ENCODE data around the gene OR4C16. TPM values are rescaled to one million over a fixed set of nuclear protein-coding genes. Genes with fewer than 3 reads are reported as not detected.

The OR4C16 gene
- total RNA-seq (2021; ENCODE audit: unreplicated experiment) (not detected), Bru-seq, nascent RNA (not detected), BruChase-seq, experiment 1, labeled RNA remaining after a 6-hour chase (not detected), BruChase-seq, experiment 2, labeled RNA remaining after a 2-hour chase (not detected)
- not detected in 2 replicates for polyA plus RNA-seq (2012)
- long read RNA-seq, result 0 reads

- Histone ChIP-seq H3K9me3 (ENCODE audit: control insufficient read depth in 1 of 2, insufficient read depth in 1 of 2, low read depth in 1 of 2, low read length in 2 of 2) (peaks cover 11 to 27% of the 10 kb centered on the region in 2 experiments; a peak in 3 of 4 replicates), H3K9ac (ENCODE audit: low read length) (no peak within 1 kb of the TSS), H3K4me3 (replicated peaks in 1 of 2; ENCODE audit: low read depth in 1 of 2, low read length in 2 of 2) (no peak within 1 kb of the TSS), H3K79me2 (ENCODE audit: insufficient read depth, low read length) (no peaks in the 10 kb centered on the region), H2AFZ (ENCODE audit: low read depth, low read length, poor library complexity, severe bottlenecking) (no peak within 1 kb of the TSS), H3K36me3 (ENCODE audit: control insufficient read depth in 1 of 2, insufficient read depth in 2 of 2, low read length in 2 of 2) (no peaks in the 10 kb centered on the region; a peak in 1 of 4 replicates), H3K9me2 (ENCODE audit: insufficient read depth) (no peaks in the 10 kb centered on the region), H3K27ac (ENCODE audit: low read depth, low read length) (no peak within 1 kb of the TSS), H3K4me1 (ENCODE audit: control insufficient read depth in 1 of 2, insufficient read depth in 2 of 2, low read length in 2 of 2) (no peaks in the 10 kb centered on the region), H3K27me3 (ENCODE audit: insufficient read depth, low read length) (no peaks in the 10 kb centered on the region), H3K4me2 (ENCODE audit: low read length) (no peak within 1 kb of the TSS), H4K20me1 (ENCODE audit: insufficient read depth) (no peaks in the 10 kb centered on the region)
- DNase-seq (ENCODE audit: low read depth, low spot score) (no peak), ATAC-seq (no peak)
- TF ChIP-seq ZFX (IDR thresholded peaks at IDR 0.05), result no peak
- no peak for TF ChIP-seq EGR1 (IDR thresholded peaks at IDR 0.05; ENCODE audit: low read depth)
- TF ChIP-seq YY1 (IDR thresholded peaks at IDR 0.05; ENCODE audit: extremely low read depth, insufficient replicate concordance, low read depth, low read length), result no peak
- TF ChIP-seq ZNF274 (IDR thresholded peaks at IDR 0.05; ENCODE audit: low read depth, low read length), result no peak
- no peak for TF ChIP-seq SIN3A (IDR thresholded peaks at IDR 0.05; ENCODE audit: low read depth)
- TF ChIP-seq POLR2A (IDR thresholded peaks at IDR 0.05; ENCODE audit: borderline replicate concordance, extremely low read depth, insufficient read depth, insufficient read length), result no peak
- no peak for TF ChIP-seq EZH2 (IDR thresholded peaks at IDR 0.05)
- TF ChIP-seq SP1 (IDR thresholded peaks at IDR 0.05; ENCODE audit: low read depth), result no peak
- TF ChIP-seq JUND (IDR thresholded peaks at IDR 0.05), result no peak
- TF ChIP-seq EZH2phosphoT487 (IDR thresholded peaks at IDR 0.05; ENCODE audit: borderline replicate concordance), result no peak
- intact Hi-C loops (cut with micrococcal nuclease), result no loop called here
- CTCF ChIA-PET, result no interaction called here
- POLR2A ChIA-PET, result no interaction called here
- no TSS peak for BruUV-seq (replicated peaks)
- RAD21 ChIA-PET (ENCODE audit: low non-redundant PET in 1 of 2, low total read pairs in 2 of 2, uncharacterized antibody in 2 of 2, unreplicated experiment in 2 of 2), result no interaction called here
These were observed at the start of gene OR4C16 for GRCh38 chr11:55571828-55572227. OR4C16 (plus strand) TSS chr11:55572128; CDS start chr11:55572128, 0 bp downstream.

GRCh38 chr11:55554169-55554568 is 17.8 kb upstream of the OR4C16 start, which contains the start of gene OR4C15:
OR4C15 (plus strand) TSS chr11:55554469; CDS start chr11:55554469, 0 bp downstream.
- H3K27me3 ChIP-seq (ENCODE audit: insufficient read depth, low read length), result no peaks in the 10 kb centered on the region
- DNase-seq (ENCODE audit: low read depth, low spot score) (no peak), ATAC-seq (no peak)
- H3K36me3 ChIP-seq (ENCODE audit: control insufficient read depth in 1 of 2, insufficient read depth in 2 of 2, low read length in 2 of 2), result no peaks in the 10 kb centered on the region
- H2AFZ ChIP-seq (ENCODE audit: low read depth, low read length, poor library complexity, severe bottlenecking), result no peak within 1 kb of the TSS
- H3K4me3 ChIP-seq (replicated peaks in 1 of 2; ENCODE audit: low read depth in 1 of 2, low read length in 2 of 2), result no peak within 1 kb of the TSS
- no peaks in the 10 kb centered on the region for H3K4me1 ChIP-seq (ENCODE audit: control insufficient read depth in 1 of 2, insufficient read depth in 2 of 2, low read length in 2 of 2)
- no peaks in the 10 kb centered on the region for H4K20me1 ChIP-seq (ENCODE audit: insufficient read depth)
- intact Hi-C loops (cut with micrococcal nuclease), result no loop called here
- ChIA-PET CTCF (no interaction called here), RAD21 (ENCODE audit: low non-redundant PET in 1 of 2, low total read pairs in 2 of 2, uncharacterized antibody in 2 of 2, unreplicated experiment in 2 of 2) (no interaction called here), POLR2A (no interaction called here)
- TF ChIP-seq JUND (IDR thresholded peaks at IDR 0.05) (no peak), ELF1 (IDR thresholded peaks at IDR 0.05; ENCODE audit: borderline replicate concordance, low read depth) (no peak), REST (IDR thresholded peaks at IDR 0.05; ENCODE audit: low read depth) (no peak), EGR1 (IDR thresholded peaks at IDR 0.05; ENCODE audit: low read depth) (no peak), SRF (IDR thresholded peaks at IDR 0.05; ENCODE audit: low read depth) (no peak), FOSL1 (IDR thresholded peaks at IDR 0.05; ENCODE audit: low read depth) (no peak)
- no peak within 1 kb of the TSS for H3K27ac ChIP-seq (ENCODE audit: low read depth, low read length)
- no peak within 1 kb of the TSS for H3K9ac ChIP-seq (ENCODE audit: low read length)
- H3K9me2 ChIP-seq (ENCODE audit: insufficient read depth), result no peaks in the 10 kb centered on the region
- H3K4me2 ChIP-seq (ENCODE audit: low read length), result no peak within 1 kb of the TSS
- peaks cover 0 to 17% of the 10 kb centered on the region in 2 experiments; a peak in 2 of 4 replicates for H3K9me3 ChIP-seq (ENCODE audit: control insufficient read depth in 1 of 2, insufficient read depth in 1 of 2, low read depth in 1 of 2, low read length in 2 of 2)
- BruUV-seq (replicated peaks), result no TSS peak
- H3K79me2 ChIP-seq (ENCODE audit: insufficient read depth, low read length), result no peaks in the 10 kb centered on the region
